22Rv1 (cell line): ENCODE data around the gene GNB1.

Source experiments
- ZFX ChIP-seq: fragments of 450-650 bp; IDR thresholded peaks from 2 replicates; pipeline ENCODE4 v1.6.1; 2017; ENCODE audit warnings: antibody characterized with exemption, borderline replicate concordance
- TF ChIP-seq, protein P1 (sequence below): fragments of 450-650 bp; IDR thresholded peaks from 2 replicates; pipeline ENCODE4 v1.5.1; 2017; ENCODE audit warnings: mild to moderate bottlenecking

DNA sequence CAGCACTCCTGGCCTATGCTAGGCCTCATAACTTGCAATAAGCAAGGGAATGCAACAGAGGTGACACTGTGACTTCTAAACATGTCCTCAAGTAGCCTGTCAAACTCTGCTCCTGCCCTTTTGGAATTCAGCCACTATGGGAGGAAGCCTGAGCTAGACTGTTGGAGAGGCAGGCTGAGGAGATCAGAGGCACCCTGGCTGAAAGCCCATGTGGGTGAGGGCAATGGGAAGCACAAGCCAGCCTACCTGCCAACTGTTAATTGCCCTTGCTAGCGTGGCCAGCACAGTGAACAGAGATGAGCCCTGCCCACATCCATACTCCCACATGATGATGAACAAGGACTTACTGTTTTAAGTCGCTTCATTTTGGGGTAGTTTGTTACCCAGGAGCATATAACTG, 17.7 kb downstream of the GNB1 start:
- TF ChIP-seq, protein P1, sequence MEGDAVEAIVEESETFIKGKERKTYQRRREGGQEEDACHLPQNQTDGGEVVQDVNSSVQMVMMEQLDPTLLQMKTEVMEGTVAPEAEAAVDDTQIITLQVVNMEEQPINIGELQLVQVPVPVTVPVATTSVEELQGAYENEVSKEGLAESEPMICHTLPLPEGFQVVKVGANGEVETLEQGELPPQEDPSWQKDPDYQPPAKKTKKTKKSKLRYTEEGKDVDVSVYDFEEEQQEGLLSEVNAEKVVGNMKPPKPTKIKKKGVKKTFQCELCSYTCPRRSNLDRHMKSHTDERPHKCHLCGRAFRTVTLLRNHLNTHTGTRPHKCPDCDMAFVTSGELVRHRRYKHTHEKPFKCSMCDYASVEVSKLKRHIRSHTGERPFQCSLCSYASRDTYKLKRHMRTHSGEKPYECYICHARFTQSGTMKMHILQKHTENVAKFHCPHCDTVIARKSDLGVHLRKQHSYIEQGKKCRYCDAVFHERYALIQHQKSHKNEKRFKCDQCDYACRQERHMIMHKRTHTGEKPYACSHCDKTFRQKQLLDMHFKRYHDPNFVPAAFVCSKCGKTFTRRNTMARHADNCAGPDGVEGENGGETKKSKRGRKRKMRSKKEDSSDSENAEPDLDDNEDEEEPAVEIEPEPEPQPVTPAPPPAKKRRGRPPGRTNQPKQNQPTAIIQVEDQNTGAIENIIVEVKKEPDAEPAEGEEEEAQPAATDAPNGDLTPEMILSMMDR, result no peak
- TF ChIP-seq ZFX, result no peak
